ENCODE measurements around the gene PTPRJ. TPM values are rescaled to one million over a fixed set of nuclear protein-coding genes. Genes with fewer than 3 reads are reported as not detected.

Gene PTPRJ
- total and polyA plus RNA-seq, 2 donors (not counting 3 experiments of a cell fraction or from before 2014, with no cell fraction given) = 3.1 to 7.7 TPM

DNA sequence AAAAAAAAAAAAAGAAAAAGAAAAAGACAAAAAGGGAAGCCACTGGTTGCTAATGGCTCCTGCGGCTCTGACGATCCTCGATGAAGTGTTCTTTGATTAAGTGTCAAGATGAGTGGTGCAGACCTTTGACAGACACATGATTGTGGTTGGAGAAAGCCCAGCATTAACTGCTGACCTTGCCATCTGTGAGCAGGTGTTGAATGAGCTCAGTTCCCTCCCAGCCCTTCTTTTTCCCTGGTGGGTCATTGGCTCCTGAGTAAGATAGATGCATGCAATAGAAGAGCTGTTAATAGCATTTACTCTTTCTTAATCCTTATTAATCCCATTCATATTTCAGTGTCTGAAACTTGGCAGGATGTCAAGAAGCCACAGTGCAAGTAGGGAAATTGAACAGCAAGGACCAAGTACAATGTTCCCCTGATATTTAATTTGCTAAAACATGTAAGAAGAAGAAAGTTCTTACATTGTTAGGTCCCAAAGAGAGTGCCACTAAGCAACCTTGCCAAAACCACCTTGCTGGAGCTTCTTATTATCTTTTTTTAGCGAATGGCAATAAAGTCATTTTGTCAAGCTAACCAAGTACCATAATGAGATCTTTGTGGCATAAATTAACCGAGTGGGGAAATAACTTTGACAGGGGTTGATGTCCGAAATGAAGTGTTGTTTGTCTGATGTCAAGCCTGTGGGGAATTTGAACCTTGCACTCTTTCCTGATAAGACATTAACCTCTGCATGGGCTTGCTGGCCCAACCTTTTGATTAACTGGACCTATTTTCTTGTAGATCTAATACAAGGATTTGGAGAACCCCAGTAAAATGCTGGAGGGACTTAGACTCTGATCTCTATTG is 113.7 kb downstream of the PTPRJ start:
- no peak overlapping the region for H3K4me2 ChIP-seq (ENCODE audit: insufficient read depth, low read length)
- DNase-seq (ENCODE audit: low read depth, low spot score) (no peak), FAIRE-seq (no peak)
- H3K9ac ChIP-seq (replicated peaks; ENCODE audit: extremely low read depth, insufficient read depth, low read length) = no peak overlapping the region
- no peak overlapping the region for H2AFZ ChIP-seq (ENCODE audit: low read depth, low read length)
- ChIA-PET POLR2A (no interaction called here), CTCF (interaction anchor here (2.4 kb wide), 1 partner anchor 14 kb away, joined by 11 read pairs; no protein-coding TSS in a partner anchor)
- dilution Hi-C loops (cut with MboI; ENCODE audit: extremely low pct_ligation_motif_present, low sequenced_read_pairs) = no loop called here
- H4K20me1 ChIP-seq (replicated peaks; ENCODE audit: control insufficient read depth, extremely low read depth, insufficient read depth, low read length) = no peaks in the 10 kb centered on the region
- H3K9me3 ChIP-seq (replicated peaks; ENCODE audit: control insufficient read depth, insufficient read depth, low read length) = no peaks in the 10 kb centered on the region
- no TSS peak for BruUV-seq (replicated peaks)
- H3K79me2 ChIP-seq (ENCODE audit: control insufficient read depth, insufficient read depth, low read length) = no peaks in the 10 kb centered on the region
- intact Hi-C loops (cut with micrococcal nuclease) = no loop called here
- no peak overlapping the region for H3K4me3 ChIP-seq (replicated peaks in 1 of 3; ENCODE audit: insufficient read depth in 1 of 3, low read depth in 1 of 3, low read length in 3 of 3)
- no peak for TF ChIP-seq GATA2 (IDR thresholded peaks at IDR 0.05; ENCODE audit: insufficient read depth, insufficient read length, low read depth, low read length)
- TF ChIP-seq MYC (IDR thresholded peaks at IDR 0.05; ENCODE audit: low read depth, low read length) = no peak
- no peak for TF ChIP-seq FOS (IDR thresholded peaks at IDR 0.05; ENCODE audit: borderline replicate concordance, insufficient read depth, low read length)
- TF ChIP-seq, protein P1, sequence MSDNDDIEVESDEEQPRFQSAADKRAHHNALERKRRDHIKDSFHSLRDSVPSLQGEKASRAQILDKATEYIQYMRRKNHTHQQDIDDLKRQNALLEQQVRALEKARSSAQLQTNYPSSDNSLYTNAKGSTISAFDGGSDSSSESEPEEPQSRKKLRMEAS (IDR thresholded peaks at IDR 0.05; ENCODE audit: insufficient read depth, insufficient read length) = no peak
- no peak for TF ChIP-seq POLR2AphosphoS5 (IDR thresholded peaks at IDR 0.05; ENCODE audit: insufficient read depth, low read depth, low read length)
- TF ChIP-seq POLR2A (IDR thresholded peaks at IDR 0.05; ENCODE audit: low read depth, low read length) = no peak
- TF ChIP-seq CTCF (IDR thresholded peaks at IDR 0.05; ENCODE audit: extremely low read depth in 1 of 2, insufficient read depth in 1 of 2, low read depth in 1 of 2, low read length in 2 of 2) = no peak
- no peak for TF ChIP-seq JUN (IDR thresholded peaks at IDR 0.05; ENCODE audit: borderline replicate concordance, insufficient read depth, insufficient read length, low read depth)
- no peak for TF ChIP-seq EZH2 (IDR thresholded peaks at IDR 0.05; ENCODE audit: borderline replicate concordance, low read depth, low read length, severe bottlenecking)
- no peaks in the 10 kb centered on the region for H3K4me1 ChIP-seq (ENCODE audit: control insufficient read depth, extremely low read depth, insufficient read depth, low read length)
- H3K27me3 ChIP-seq (ENCODE audit: control insufficient read depth in 2 of 2, insufficient read depth in 2 of 2, low read length in 2 of 2) = no peaks in the 10 kb centered on the region
- no peak overlapping the region for H3K27ac ChIP-seq (ENCODE audit: insufficient read depth, low read depth, low read length)
- H3K9me1 ChIP-seq (replicated peaks; ENCODE audit: control insufficient read depth, extremely low read depth, insufficient read depth, low read length) = no peaks in the 10 kb centered on the region
- H3K36me3 ChIP-seq (ENCODE audit: control insufficient read depth in 2 of 2, extremely low read depth in 1 of 2, insufficient read depth in 2 of 2, low read length in 2 of 2) = no peaks in the 10 kb centered on the region

Data from endothelial cell of umbilical vein (primary cell).